A673 (cell line): ENCODE data around the gene MAML3.

Experiments used
- CTCF ChIP-seq: fragments of 300-800, 200-600 bp; sonication (generic); conservative IDR thresholded peaks from 2 replicates; pipeline ENCODE4 v1.5.1; 2017; ENCODE audit warnings: low read depth, mild to moderate bottlenecking, antibody characterized with exemption, low read length, moderate library complexity, mixed read lengths
- EZH2 ChIP-seq: fragments of 200-600 bp; sonication (generic); IDR thresholded peaks from 2 replicates; pipeline ENCODE4 v1.6.1; 2017; ENCODE audit warnings: borderline replicate concordance, low read depth, mild to moderate bottlenecking, mixed read lengths, antibody characterized with exemption, low read length; ENCODE audit not compliant: poor library complexity, severe bottlenecking

- TF ChIP-seq EZH2 = no peak
- TF ChIP-seq CTCF = no peak
Measured at GRCh38 chr4:139844459-139845036, 309.4 kb downstream of the MAML3 start.
